Stimulated activated CD4-positive, alpha-beta T cell treated with anti-CD3 and anti-CD28 coated beads, Interleukin-2, amount 100 ng/mL, for 24 hours (primary cell): Measurements from ENCODE around the gene SLC5A6.
"Not testable (repeated sequence)": the region's sequence is repeated elsewhere in the genome, so short reads cannot be mapped to it uniquely, and the experiment has no call there.

Source experiments
- DNase-seq, 2 donors: peaks; one replicate each; pipeline ENCODE4 v3.0.0-alpha.2; 2020

The SLC5A6 gene

GRCh38 chr2:27203741-27204140 lies 8.3 kb downstream of the SLC5A6 start:
- no peak for DNase-seq

GRCh38 chr2:27202854-27203253 lies 9.2 kb downstream of the SLC5A6 start:
- DNase-seq, result no peak

GRCh38 chr2:27201675-27202074 lies 10.4 kb downstream of the SLC5A6 start:
- DNase-seq, result no peak

- DNase-seq, result no peak
Measured at GRCh38 chr2:27199241-27199640, 12.8 kb downstream of the SLC5A6 start.

GRCh38 chr2:27198627-27199026 lies 13.4 kb downstream of the SLC5A6 start:
- DNase-seq, result no peak

GRCh38 chr2:27198068-27198467 lies 14.0 kb downstream of the SLC5A6 start:
- DNase-seq, result not testable (repeated sequence)

- not testable (repeated sequence) for DNase-seq
Measured at GRCh38 chr2:27195799-27196198, 16.3 kb downstream of the SLC5A6 start.

- no peak for DNase-seq
Measured at GRCh38 chr2:27194538-27195354, 17.3 kb downstream of the SLC5A6 start.

- DNase-seq, result peak in 1 of 2 donors; percentile 21
Measured at GRCh38 chr2:27191070-27191829, 20.8 kb downstream of the SLC5A6 start.

GRCh38 chr2:27189989-27190388 lies 22.1 kb downstream of the SLC5A6 start:
- DNase-seq, result no peak

GRCh38 chr2:27186613-27187345 lies 25.3 kb downstream of the SLC5A6 start:
- no peak for DNase-seq

- DNase-seq, result no peak
Measured at GRCh38 chr2:27185331-27186026, 26.6 kb downstream of the SLC5A6 start.

- no peak for DNase-seq
Measured at GRCh38 chr2:27184115-27184514, 28.0 kb downstream of the SLC5A6 start.

- no peak for DNase-seq
Measured at GRCh38 chr2:27182346-27182745, 29.7 kb downstream of the SLC5A6 start.

GRCh38 chr2:27179344-27180000 lies 32.6 kb downstream of the SLC5A6 start:
- DNase-seq, result no peak

GRCh38 chr2:27178469-27178868 lies 33.6 kb downstream of the SLC5A6 start:
- no peak for DNase-seq

GRCh38 chr2:27177441-27178351 lies 34.4 kb downstream of the SLC5A6 start:
- no peak for DNase-seq

GRCh38 chr2:27175781-27176180 lies 36.3 kb downstream of the SLC5A6 start:
- DNase-seq, result not testable (repeated sequence)

- no peak for DNase-seq
Measured at GRCh38 chr2:27175330-27175729, 36.7 kb downstream of the SLC5A6 start.

GRCh38 chr2:27174638-27175037 lies 37.4 kb downstream of the SLC5A6 start:
- no peak for DNase-seq

GRCh38 chr2:27171351-27171848 lies 40.7 kb downstream of the SLC5A6 start:
- no peak for DNase-seq
